GM21528 (cell line): ENCODE results near the gene XPO6.
"Not testable (repeated sequence)": the region's sequence is repeated elsewhere in the genome, so short reads cannot be mapped to it uniquely, and the experiment has no call there.

Source experiments
- ATAC-seq: cut with Tn5 transposase; IDR thresholded peaks from one replicate; pipeline ENCODE4 v1.9.1; 2021; ENCODE audit warnings: mild to moderate bottlenecking, moderate library complexity; ENCODE audit not compliant: unreplicated experiment, low FRiP score

XPO6 gene

GRCh38 chr16:28120754-28121153 is 91.0 kb downstream of the XPO6 start:
- ATAC-seq = no peak

- ATAC-seq = no peak
Measured at GRCh38 chr16:28118637-28119036, 93.1 kb downstream of the XPO6 start.

- ATAC-seq = no peak
Measured at GRCh38 chr16:28117168-28117565, 94.6 kb downstream of the XPO6 start.

- ATAC-seq = not testable (repeated sequence)
Measured at GRCh38 chr16:28115866-28116265, 95.9 kb downstream of the XPO6 start.

- ATAC-seq = no peak
Measured at GRCh38 chr16:28112908-28113307, 98.9 kb downstream of the XPO6 start.

GRCh38 chr16:28110977-28111376 is 100.8 kb downstream of the XPO6 start:
- ATAC-seq = no peak

- no peak for ATAC-seq
Measured at GRCh38 chr16:28110479-28110878, 101.3 kb downstream of the XPO6 start.

GRCh38 chr16:28110074-28110473 is 101.7 kb downstream of the XPO6 start:
- no peak for ATAC-seq

- ATAC-seq = no peak
Measured at GRCh38 chr16:28108590-28109247, 103.0 kb downstream of the XPO6 start.

GRCh38 chr16:28107232-28107631 is 104.5 kb downstream of the XPO6 start:
- no peak for ATAC-seq

- no peak for ATAC-seq
Measured at GRCh38 chr16:28106467-28107215, 105.1 kb downstream of the XPO6 start.

GRCh38 chr16:28105954-28106353 is 105.8 kb downstream of the XPO6 start:
- no peak for ATAC-seq

- ATAC-seq = no peak
Measured at GRCh38 chr16:28105297-28105696, 106.5 kb downstream of the XPO6 start.

GRCh38 chr16:28104404-28104803 is 107.4 kb downstream of the XPO6 start:
- no peak for ATAC-seq

- ATAC-seq = no peak
Measured at GRCh38 chr16:28103516-28104170, 108.1 kb downstream of the XPO6 start.

- no peak for ATAC-seq
Measured at GRCh38 chr16:28101533-28101890, 110.3 kb downstream of the XPO6 start.

GRCh38 chr16:28100810-28101532 is 110.8 kb downstream of the XPO6 start:
- ATAC-seq = no peak

GRCh38 chr16:28098959-28099945 is 112.5 kb downstream of the XPO6 start:
- no peak for ATAC-seq

GRCh38 chr16:28098171-28098958 is 113.4 kb downstream of the XPO6 start:
- ATAC-seq = no peak
